HCT116 (cell line): Measurements from ENCODE around the gene HGFAC. TPM values are rescaled to one million over a fixed set of nuclear protein-coding genes. Genes with fewer than 3 reads are reported as not detected.

Experiments used
- ATAC-seq: fragments of 200-7000 bp; cut with Tn5 transposase; 2 replicates; pipeline ENCODE4 v1.9.1; 2020; ENCODE audit warnings: mild to moderate bottlenecking, moderate library complexity
- BruUV-seq: library from RNA; stranded (reverse); fragments of 400-500 nt; replicated peaks from 2 replicates; lab custom pipeline; 2021; lab: Mats Ljungman, UMichigan
- CTCF ChIA-PET: fragments of 300-600 bp; sonication (Branson Sonifier 250); formaldehyde crosslinking; loops from one replicate; lab custom pipeline; 2021; ENCODE audit warnings: antibody characterized with exemption; lab: Charles Lee
- POLR2A ChIA-PET: fragments of 300-600, 350-600 bp; sonication (Branson Sonifier 250); formaldehyde crosslinking; loops from one replicate; lab custom pipeline; 2021; ENCODE audit warnings: antibody characterized with exemption; lab: Charles Lee
- RAD21 ChIA-PET, 2 experiments: fragments of 300-600 bp; sonication (Branson Sonifier 250); formaldehyde crosslinking; loops; one replicate each; lab custom pipeline; 2023; ENCODE audit warnings: low total read pairs in 2 of 2; ENCODE audit not compliant: uncharacterized antibody in 2 of 2, unreplicated experiment in 2 of 2, low non-redundant PET in 1 of 2; lab: Charles Lee
- DNase-seq: peaks from one replicate; pipeline ENCODE4 v3.0.0-alpha.2; 2010; ENCODE audit warnings: low read depth, low spot score
- H2AFZ ChIP-seq: fragments of 200-600 bp; shearing (Covaris generic), sonication (generic); 2 replicates; pipeline ENCODE4 v1.6.1; 2017; ENCODE audit warnings: low read depth, mixed run types, mixed read lengths, antibody characterized with exemption, low read length; ENCODE audit not compliant: poor library complexity, severe bottlenecking
- H3K27ac ChIP-seq: 2 replicates; pipeline ENCODE4 v1.5.1; 2012; ENCODE audit warnings: low read depth, low read length
- H3K27me3 ChIP-seq: fragments of 200-600 bp; sonication (generic); 2 replicates; pipeline ENCODE4 v1.6.1; 2016; ENCODE audit warnings: mixed run types, low read length, mixed read lengths; ENCODE audit not compliant: insufficient read depth
- H3K36me3 ChIP-seq, 2 experiments: fragments of 200-500 bp in 1 of 2; fragments of 200-600 bp in 1 of 2; sonication (Bioruptor generic) in 1 of 2; sonication (generic) in 1 of 2; 2 replicates each; pipeline versions ENCODE4 v1.5.1 to v1.6.1; 2014 to 2016; ENCODE audit warnings: low read length in 2 of 2, inconsistent platforms in 1 of 2, mixed read lengths in 1 of 2, mixed run types in 1 of 2; ENCODE audit not compliant: insufficient read depth in 2 of 2, control insufficient read depth in 1 of 2
- H3K4me1 ChIP-seq, 2 experiments: fragments of 200-600 bp in 1 of 2; sonication (generic) in 1 of 2; 2 replicates each; pipeline versions ENCODE4 v1.5.1 to v1.6.1; 2012 to 2017; ENCODE audit warnings: low read length in 2 of 2, inconsistent platforms in 1 of 2, mild to moderate bottlenecking in 1 of 2, mixed read lengths in 1 of 2, mixed run types in 1 of 2, moderate library complexity in 1 of 2; ENCODE audit not compliant: insufficient read depth in 2 of 2, control insufficient read depth in 1 of 2
- H3K4me2 ChIP-seq: fragments of 200-600 bp; sonication (generic); 2 replicates; pipeline ENCODE4 v1.6.1; 2017; ENCODE audit warnings: mixed run types, low read length, mixed read lengths
- H3K4me3 ChIP-seq, 2 experiments: fragments of 200-600 bp in 1 of 2; sonication (generic) in 1 of 2; replicated peaks in 1 of 2; 2 replicates each; pipeline ENCODE4 v1.5.1; 2011 to 2016; ENCODE audit warnings: low read length in 2 of 2, control low read depth in 1 of 2, low read depth in 1 of 2, mild to moderate bottlenecking in 1 of 2, mixed read lengths in 1 of 2, mixed run types in 1 of 2
- H3K79me2 ChIP-seq: fragments of 200-600 bp; sonication (generic); 2 replicates; pipeline ENCODE4 v1.6.1; 2017; ENCODE audit warnings: mild to moderate bottlenecking, mixed run types, low read length, moderate library complexity, mixed read lengths; ENCODE audit not compliant: insufficient read depth
- H3K9ac ChIP-seq: fragments of 200-600 bp; sonication (generic); 2 replicates; pipeline ENCODE4 v1.6.1; 2016; ENCODE audit warnings: low read length, mixed read lengths
- H3K9me2 ChIP-seq: fragments of 200-600 bp; sonication (generic), shearing (Covaris generic); 2 replicates; pipeline ENCODE4 v1.6.1; 2017; ENCODE audit warnings: mixed run types, mild to moderate bottlenecking, moderate library complexity; ENCODE audit not compliant: insufficient read depth
- H3K9me3 ChIP-seq, 2 experiments: fragments of 200-500 bp in 1 of 2; fragments of 200-600 bp in 1 of 2; sonication (Bioruptor generic) in 1 of 2; sonication (generic) in 1 of 2; 2 replicates each; pipeline ENCODE4 v1.6.1; 2014 to 2017; ENCODE audit warnings: low read length in 2 of 2, mixed read lengths in 2 of 2, inconsistent platforms in 1 of 2, low read depth in 1 of 2, mild to moderate bottlenecking in 1 of 2, mixed run types in 1 of 2, moderate library complexity in 1 of 2; ENCODE audit not compliant: control insufficient read depth in 1 of 2, insufficient read depth in 1 of 2
- H4K20me1 ChIP-seq: fragments of 200-600 bp; sonication (generic), shearing (Covaris generic); 2 replicates; pipeline ENCODE4 v1.6.1; 2017; ENCODE audit warnings: mixed run types, mild to moderate bottlenecking, moderate library complexity; ENCODE audit not compliant: insufficient read depth
- ELF1 ChIP-seq: IDR thresholded peaks from 2 replicates; pipeline ENCODE4 v1.6.1; 2012; ENCODE audit warnings: low read depth, borderline replicate concordance
- EZH2 ChIP-seq: fragments of 200-600 bp; sonication (generic); IDR thresholded peaks from 2 replicates; pipeline ENCODE4 v1.6.1; 2017; ENCODE audit warnings: antibody characterized with exemption, mixed run types
- EZH2phosphoT487 ChIP-seq: fragments of 200-600 bp; IDR thresholded peaks from 2 replicates; pipeline ENCODE4 v1.6.1; 2018; ENCODE audit warnings: antibody characterized with exemption, borderline replicate concordance
- FOSL1 ChIP-seq: IDR thresholded peaks from 2 replicates; pipeline ENCODE4 v1.6.1; 2012; ENCODE audit warnings: low read depth
- JUND ChIP-seq: IDR thresholded peaks from 2 replicates; pipeline ENCODE4 v1.6.1; 2012
- POLR2A ChIP-seq: IDR thresholded peaks from 2 replicates; pipeline ENCODE4 v1.7.0; 2011; ENCODE audit warnings: borderline replicate concordance; ENCODE audit not compliant: insufficient read depth, insufficient read length; ENCODE audit errors: extremely low read depth
- RAD21 ChIP-seq: IDR thresholded peaks from 2 replicates; pipeline ENCODE4 v1.6.1; 2012; ENCODE audit warnings: low read depth, mild to moderate bottlenecking
- SIN3A ChIP-seq: IDR thresholded peaks from 2 replicates; pipeline ENCODE4 v1.6.1; 2012; ENCODE audit warnings: low read depth
- SRF ChIP-seq: IDR thresholded peaks from 2 replicates; pipeline ENCODE4 v1.6.1; 2012; ENCODE audit warnings: low read depth
- YY1 ChIP-seq: IDR thresholded peaks from 2 replicates; pipeline ENCODE4 v1.6.1; 2011; ENCODE audit warnings: low read length, low read depth, moderate library complexity, mild to moderate bottlenecking; ENCODE audit not compliant: insufficient replicate concordance; ENCODE audit errors: extremely low read depth
- ZFX ChIP-seq: fragments of 450-650 bp; IDR thresholded peaks from 2 replicates; pipeline ENCODE4 v1.6.1; 2017
- ZNF274 ChIP-seq: fragments of 200-500 bp; sonication (Bioruptor generic); IDR thresholded peaks from 2 replicates; pipeline ENCODE4 v1.6.1; 2014; ENCODE audit warnings: mild to moderate bottlenecking, low read depth, low read length, inconsistent platforms
- intact Hi-C: fragments of 100-400 bp; cut with micrococcal nuclease; formaldehyde crosslinking; loops from 2 replicates; pipeline ENCODE4 v1.10.0; 2022
- total RNA-seq: library from RNA; stranded (reverse); gene quantifications from one replicate; pipeline ENCODE4 v1.2.1, GENCODE V29; 2021; ENCODE audit not compliant: unreplicated experiment
- TF ChIP-seq, protein P1 (sequence below): IDR thresholded peaks from 2 replicates; pipeline ENCODE4 v1.6.1; 2012; ENCODE audit warnings: low read depth
- TF ChIP-seq, protein P2 (sequence below): IDR thresholded peaks from 2 replicates; pipeline ENCODE4 v1.6.1; 2012
- TF ChIP-seq, protein P3 (sequence below), 3 experiments: fragments of 200-600 bp in 1 of 3; sonication (generic) in 1 of 3; IDR thresholded peaks in 2 of 3; conservative IDR thresholded peaks in 1 of 3; 2 replicates each; pipeline ENCODE4 v1.5.1; 2012 to 2017; ENCODE audit warnings: low read depth in 2 of 3, low read length in 2 of 3, antibody characterized with exemption in 1 of 3, borderline replicate concordance in 1 of 3, control low read depth in 1 of 3, mild to moderate bottlenecking in 1 of 3, mixed read lengths in 1 of 3, mixed run types in 1 of 3, moderate library complexity in 1 of 3; ENCODE audit not compliant: insufficient read depth in 1 of 3

The HGFAC gene
- total RNA-seq, 1 experiment from 2014 or later: 1.1 TPM

DNA sequence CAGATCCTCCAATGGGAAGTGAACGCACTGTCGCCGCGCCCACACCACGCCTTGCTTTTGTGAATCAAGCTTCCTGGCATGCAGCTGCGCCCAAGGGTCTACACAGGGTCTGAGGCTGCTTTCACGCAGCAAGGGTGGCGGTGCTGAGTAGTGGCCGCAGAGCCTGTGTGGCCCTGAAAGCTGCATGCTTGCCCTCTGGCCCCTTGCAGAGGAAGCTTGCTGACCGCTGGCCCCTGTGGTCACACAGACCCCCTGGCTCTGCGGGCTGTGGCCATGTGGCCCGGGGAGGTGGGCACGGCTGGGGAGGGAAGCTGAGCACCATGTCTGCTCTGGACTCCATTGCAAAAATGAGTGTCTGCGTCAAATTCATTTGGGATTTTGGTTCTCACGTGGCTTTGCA, 30.1 kb downstream of the HGFAC start:
- Histone ChIP-seq H3K36me3 (no peaks in the 10 kb centered on the region), H3K4me3 (no peak overlapping the region), H3K4me1 (no peaks in the 10 kb centered on the region), H3K4me2 (no peak overlapping the region), H3K27me3 (no peaks in the 10 kb centered on the region), H3K9me3 (peaks cover 0 to 5% of the 10 kb centered on the region in 2 experiments; a peak in 1 of 4 replicates), H3K79me2 (no peaks in the 10 kb centered on the region), H3K9me2 (no peaks in the 10 kb centered on the region), H2AFZ (no peak overlapping the region), H3K27ac (no peak overlapping the region), H3K9ac (no peak overlapping the region), H4K20me1 (no peaks in the 10 kb centered on the region)
- TF ChIP-seq YY1 (no peak), EZH2 (no peak), POLR2A (no peak), ELF1 (no peak), RAD21 (no peak), SIN3A (no peak), JUND (no peak), ZNF274 (no peak)
- POLR2A ChIA-PET: no interaction called here
- BruUV-seq: no TSS peak
- CTCF ChIA-PET: interaction anchor here (0.8 kb wide), 1 partner anchor 9 kb away, joined by 5 read pairs; no protein-coding TSS in a partner anchor
- ATAC-seq: no peak
- intact Hi-C loops: no loop called here
- RAD21 ChIA-PET: no interaction called here
- DNase-seq: no peak

DNA sequence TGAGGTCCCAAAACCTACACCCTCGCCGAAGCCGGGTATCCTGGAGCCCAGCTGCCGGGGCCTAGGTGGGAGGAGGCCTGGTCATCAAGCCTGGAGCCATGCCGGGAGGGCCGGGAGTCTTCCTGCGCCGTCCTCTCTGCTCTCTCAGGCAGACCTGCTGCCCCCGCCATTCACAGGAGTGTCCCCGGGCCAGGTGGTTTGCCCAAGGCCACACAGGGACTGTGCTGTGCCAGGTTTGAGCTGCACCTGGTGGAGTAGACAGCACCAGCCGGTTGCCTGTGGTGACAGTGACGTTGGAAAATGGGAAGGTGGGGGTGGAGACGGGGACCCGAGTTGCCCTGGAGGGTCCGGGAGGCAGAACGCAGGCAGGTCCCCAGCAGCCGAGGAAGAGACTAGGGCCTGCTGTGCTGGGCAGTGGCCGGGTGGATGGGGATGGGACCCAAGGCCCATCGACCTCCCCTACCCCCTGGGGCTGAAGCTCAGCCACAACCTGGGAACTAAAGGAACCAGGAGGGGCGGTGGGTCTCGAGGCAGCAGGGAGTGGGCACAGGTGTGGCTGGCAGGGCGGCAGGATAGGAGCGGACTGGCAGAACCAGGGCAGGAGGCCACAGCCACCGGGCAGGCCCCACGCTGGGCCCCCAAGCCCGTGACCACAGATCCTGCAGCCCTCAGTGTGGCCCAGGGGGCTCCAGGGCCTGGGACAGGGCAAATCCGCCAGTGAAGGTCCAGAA, 30.8 kb downstream of the HGFAC start:
- ChIA-PET CTCF (interaction anchor here (0.8 kb wide), 1 partner anchor 8 kb away, joined by 5 read pairs; no protein-coding TSS in a partner anchor), POLR2A (no interaction called here), RAD21 (no interaction called here)
- intact Hi-C loops: no loop called here
- ATAC-seq (no peak), DNase-seq (no peak)
- Histone ChIP-seq H3K79me2 (no peaks in the 10 kb centered on the region), H3K9me3 (peaks cover 0 to 5% of the 10 kb centered on the region in 2 experiments; a peak in 1 of 4 replicates), H3K4me3 (no peak overlapping the region), H3K4me2 (no peak overlapping the region), H3K9me2 (no peaks in the 10 kb centered on the region), H2AFZ (no peak overlapping the region), H3K4me1 (no peaks in the 10 kb centered on the region), H3K36me3 (no peaks in the 10 kb centered on the region), H3K27ac (no peak overlapping the region), H3K9ac (no peak overlapping the region), H4K20me1 (no peaks in the 10 kb centered on the region), H3K27me3 (no peaks in the 10 kb centered on the region)
- BruUV-seq: no TSS peak
- TF ChIP-seq ZNF274 (no peak), SRF (no peak), JUND (no peak), ZFX (no peak), POLR2A (no peak), FOSL1 (no peak), EZH2phosphoT487 (no peak)
- TF ChIP-seq, protein P1, sequence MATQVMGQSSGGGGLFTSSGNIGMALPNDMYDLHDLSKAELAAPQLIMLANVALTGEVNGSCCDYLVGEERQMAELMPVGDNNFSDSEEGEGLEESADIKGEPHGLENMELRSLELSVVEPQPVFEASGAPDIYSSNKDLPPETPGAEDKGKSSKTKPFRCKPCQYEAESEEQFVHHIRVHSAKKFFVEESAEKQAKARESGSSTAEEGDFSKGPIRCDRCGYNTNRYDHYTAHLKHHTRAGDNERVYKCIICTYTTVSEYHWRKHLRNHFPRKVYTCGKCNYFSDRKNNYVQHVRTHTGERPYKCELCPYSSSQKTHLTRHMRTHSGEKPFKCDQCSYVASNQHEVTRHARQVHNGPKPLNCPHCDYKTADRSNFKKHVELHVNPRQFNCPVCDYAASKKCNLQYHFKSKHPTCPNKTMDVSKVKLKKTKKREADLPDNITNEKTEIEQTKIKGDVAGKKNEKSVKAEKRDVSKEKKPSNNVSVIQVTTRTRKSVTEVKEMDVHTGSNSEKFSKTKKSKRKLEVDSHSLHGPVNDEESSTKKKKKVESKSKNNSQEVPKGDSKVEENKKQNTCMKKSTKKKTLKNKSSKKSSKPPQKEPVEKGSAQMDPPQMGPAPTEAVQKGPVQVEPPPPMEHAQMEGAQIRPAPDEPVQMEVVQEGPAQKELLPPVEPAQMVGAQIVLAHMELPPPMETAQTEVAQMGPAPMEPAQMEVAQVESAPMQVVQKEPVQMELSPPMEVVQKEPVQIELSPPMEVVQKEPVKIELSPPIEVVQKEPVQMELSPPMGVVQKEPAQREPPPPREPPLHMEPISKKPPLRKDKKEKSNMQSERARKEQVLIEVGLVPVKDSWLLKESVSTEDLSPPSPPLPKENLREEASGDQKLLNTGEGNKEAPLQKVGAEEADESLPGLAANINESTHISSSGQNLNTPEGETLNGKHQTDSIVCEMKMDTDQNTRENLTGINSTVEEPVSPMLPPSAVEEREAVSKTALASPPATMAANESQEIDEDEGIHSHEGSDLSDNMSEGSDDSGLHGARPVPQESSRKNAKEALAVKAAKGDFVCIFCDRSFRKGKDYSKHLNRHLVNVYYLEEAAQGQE: no peak
- TF ChIP-seq, protein P2, sequence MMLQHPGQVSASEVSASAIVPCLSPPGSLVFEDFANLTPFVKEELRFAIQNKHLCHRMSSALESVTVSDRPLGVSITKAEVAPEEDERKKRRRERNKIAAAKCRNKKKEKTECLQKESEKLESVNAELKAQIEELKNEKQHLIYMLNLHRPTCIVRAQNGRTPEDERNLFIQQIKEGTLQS: no peak
- TF ChIP-seq, protein P3, sequence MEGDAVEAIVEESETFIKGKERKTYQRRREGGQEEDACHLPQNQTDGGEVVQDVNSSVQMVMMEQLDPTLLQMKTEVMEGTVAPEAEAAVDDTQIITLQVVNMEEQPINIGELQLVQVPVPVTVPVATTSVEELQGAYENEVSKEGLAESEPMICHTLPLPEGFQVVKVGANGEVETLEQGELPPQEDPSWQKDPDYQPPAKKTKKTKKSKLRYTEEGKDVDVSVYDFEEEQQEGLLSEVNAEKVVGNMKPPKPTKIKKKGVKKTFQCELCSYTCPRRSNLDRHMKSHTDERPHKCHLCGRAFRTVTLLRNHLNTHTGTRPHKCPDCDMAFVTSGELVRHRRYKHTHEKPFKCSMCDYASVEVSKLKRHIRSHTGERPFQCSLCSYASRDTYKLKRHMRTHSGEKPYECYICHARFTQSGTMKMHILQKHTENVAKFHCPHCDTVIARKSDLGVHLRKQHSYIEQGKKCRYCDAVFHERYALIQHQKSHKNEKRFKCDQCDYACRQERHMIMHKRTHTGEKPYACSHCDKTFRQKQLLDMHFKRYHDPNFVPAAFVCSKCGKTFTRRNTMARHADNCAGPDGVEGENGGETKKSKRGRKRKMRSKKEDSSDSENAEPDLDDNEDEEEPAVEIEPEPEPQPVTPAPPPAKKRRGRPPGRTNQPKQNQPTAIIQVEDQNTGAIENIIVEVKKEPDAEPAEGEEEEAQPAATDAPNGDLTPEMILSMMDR (IDR thresholded peaks at IDR 0.05 in 2 of 3, conservative IDR thresholded peaks at IDR 0.05 in 1 of 3; ENCODE audit: borderline replicate concordance in 1 of 3, insufficient read depth in 1 of 3, low read depth in 2 of 3, low read length in 2 of 3): no peak
